GM23338 (cell line): ENCODE results near the gene DPYD. TPM values are rescaled to one million over a fixed set of nuclear protein-coding genes. Genes with fewer than 3 reads are reported as not detected.

Source experiments
- ATAC-seq: fragments of 200-7000 bp; cut with Tn5 transposase; 3 replicates; pipeline ENCODE4 v1.9.1; 2020
- DNase-seq: peaks from one replicate; pipeline ENCODE4 v3.0.0-alpha.2; 2015; ENCODE audit warnings: low spot score
- H2AFZ ChIP-seq: fragments of 200-600 bp; sonication (generic); 2 replicates; pipeline ENCODE4 v1.8.0; 2016; ENCODE audit warnings: antibody characterized with exemption, mild to moderate bottlenecking, moderate library complexity
- H3F3A ChIP-seq: fragments of 200-600 bp; sonication (generic); replicated peaks from 2 replicates; pipeline ENCODE4 v1.8.0; 2017; ENCODE audit warnings: antibody characterized with exemption, mixed run types, low read depth
- H3K27ac ChIP-seq: fragments of 200-600 bp; sonication (generic); 2 replicates; pipeline ENCODE4 v1.6.1; 2016; ENCODE audit warnings: low read depth
- H3K27me3 ChIP-seq: fragments of 200-600 bp; sonication (generic); 2 replicates; pipeline ENCODE4 v1.8.0; 2016; ENCODE audit warnings: mild to moderate bottlenecking, mixed run types, moderate library complexity; ENCODE audit not compliant: insufficient read depth
- H3K36me3 ChIP-seq: fragments of 200-600 bp; sonication (generic); 2 replicates; pipeline ENCODE4 v1.8.0; 2016; ENCODE audit warnings: mild to moderate bottlenecking; ENCODE audit not compliant: insufficient read depth
- H3K4me1 ChIP-seq: fragments of 200-600 bp; sonication (generic); 2 replicates; pipeline ENCODE4 v1.8.0; 2016; ENCODE audit warnings: mild to moderate bottlenecking, moderate library complexity; ENCODE audit not compliant: insufficient read depth
- H3K4me2 ChIP-seq: fragments of 200-600 bp; sonication (generic); 2 replicates; pipeline ENCODE4 v1.7.1; 2017; ENCODE audit warnings: mixed run types
- H3K4me3 ChIP-seq: fragments of 200-600 bp; sonication (generic); 2 replicates; pipeline ENCODE4 v1.6.1; 2016; ENCODE audit warnings: mixed run types
- H3K79me2 ChIP-seq: fragments of 200-600 bp; sonication (generic); replicated peaks from 2 replicates; pipeline ENCODE4 v1.8.0; 2017; ENCODE audit warnings: mild to moderate bottlenecking; ENCODE audit not compliant: insufficient read depth
- H3K9me2 ChIP-seq: fragments of 200-600 bp; sonication (generic); 2 replicates; pipeline ENCODE4 v1.8.0; 2017; ENCODE audit not compliant: insufficient read depth
- H4K20me1 ChIP-seq: fragments of 200-600 bp; sonication (generic); replicated peaks from 2 replicates; pipeline ENCODE4 v1.8.0; 2017; ENCODE audit warnings: mild to moderate bottlenecking; ENCODE audit not compliant: insufficient read depth
- H3K27ac Mint-ChIP-seq: 2 replicates; pipeline ENCODE4 v1.8.0; 2020; ENCODE audit warnings: inconsistent platforms, mild to moderate bottlenecking, moderate library complexity, mixed read lengths
- H3K27me3 Mint-ChIP-seq: 3 replicates; pipeline ENCODE4 v1.8.0; 2022; ENCODE audit warnings: low read depth, mild to moderate bottlenecking, moderate library complexity, mixed read lengths, inconsistent platforms; ENCODE audit not compliant: insufficient read depth, poor library complexity
- H3K36me3 Mint-ChIP-seq: 3 replicates; pipeline ENCODE4 v1.8.0; 2021; ENCODE audit warnings: low read depth, mild to moderate bottlenecking, inconsistent platforms, moderate library complexity, mixed read lengths
- H3K4me1 Mint-ChIP-seq: 3 replicates; pipeline ENCODE4 v1.8.0; 2020; ENCODE audit warnings: mild to moderate bottlenecking, inconsistent platforms, mixed read lengths
- H3K4me3 Mint-ChIP-seq: 3 replicates; pipeline ENCODE4 v1.8.0; 2021; ENCODE audit warnings: moderate library complexity, mild to moderate bottlenecking, inconsistent platforms, mixed read lengths
- H3K9me3 Mint-ChIP-seq: 3 replicates; pipeline ENCODE4 v1.8.0; 2020; ENCODE audit warnings: moderate library complexity, mild to moderate bottlenecking, inconsistent platforms, mixed read lengths
- CREB1 ChIP-seq: fragments of 250-450 bp; sonication (Bioruptor Pico); IDR thresholded peaks from 2 replicates; pipeline ENCODE4 v1.5.0; 2020; ENCODE audit warnings: low read depth, mild to moderate bottlenecking, moderate library complexity
- EZH2 ChIP-seq: fragments of 200-600 bp; sonication (generic); IDR thresholded peaks from one replicate; pipeline ENCODE4 v1.8.0; 2017; ENCODE audit warnings: antibody characterized with exemption, mild to moderate bottlenecking, low read depth; ENCODE audit not compliant: unreplicated experiment
- EZH2phosphoT487 ChIP-seq: fragments of 200-600 bp; sonication (generic); IDR thresholded peaks from one replicate; pipeline ENCODE4 v1.8.1; 2018; ENCODE audit warnings: antibody characterized with exemption; ENCODE audit not compliant: unreplicated experiment
- JUNB ChIP-seq: IDR thresholded peaks from one replicate; pipeline ENCODE4 v1.6.1; 2016; ENCODE audit warnings: antibody characterized with exemption; ENCODE audit not compliant: unreplicated experiment
- NANOG ChIP-seq: IDR thresholded peaks from 2 replicates; pipeline ENCODE4 v1.6.1; 2016; ENCODE audit warnings: antibody characterized with exemption, borderline replicate concordance
- ZNF114 ChIP-seq: fragments of 250-450 bp; sonication (Bioruptor Pico); IDR thresholded peaks from 2 replicates; pipeline ENCODE4 v1.5.0; 2020; ENCODE audit warnings: mild to moderate bottlenecking, moderate library complexity
- polyA plus RNA-seq: library from polyadenylated mRNA; unstranded; fragments of >200 nt; fragmentation: Nextera tagmentation; extraction: Ambion mirVana; gene quantifications from 2 replicates; pipeline ENCODE4 v1.2.1, GENCODE V29; 2016
- total RNA-seq: library from RNA; depleted of rRNA; stranded (reverse); fragments of >200 nt; shearing (Covaris generic); gene quantifications from 2 replicates; pipeline ENCODE4 v1.2.3, GENCODE V29; 2014
- TF ChIP-seq, protein P1 (sequence below), 2 experiments: fragments of 200-600 bp in 1 of 2; sonication (generic) in 1 of 2; conservative IDR thresholded peaks; 2 replicates each; pipeline versions ENCODE4 v1.5.1 to v1.6.1; 2016 to 2017; ENCODE audit warnings: antibody characterized with exemption in 2 of 2, low read depth in 2 of 2, mild to moderate bottlenecking in 2 of 2, moderate library complexity in 1 of 2
- TF ChIP-seq, protein P2 (sequence below): IDR thresholded peaks from 2 replicates; pipeline ENCODE4 v1.6.1; 2016; ENCODE audit warnings: antibody characterized with exemption

Gene DPYD
- total and polyA plus RNA-seq, 2 experiments from 2014 or later: 0.50 to 1.6 TPM

DNA sequence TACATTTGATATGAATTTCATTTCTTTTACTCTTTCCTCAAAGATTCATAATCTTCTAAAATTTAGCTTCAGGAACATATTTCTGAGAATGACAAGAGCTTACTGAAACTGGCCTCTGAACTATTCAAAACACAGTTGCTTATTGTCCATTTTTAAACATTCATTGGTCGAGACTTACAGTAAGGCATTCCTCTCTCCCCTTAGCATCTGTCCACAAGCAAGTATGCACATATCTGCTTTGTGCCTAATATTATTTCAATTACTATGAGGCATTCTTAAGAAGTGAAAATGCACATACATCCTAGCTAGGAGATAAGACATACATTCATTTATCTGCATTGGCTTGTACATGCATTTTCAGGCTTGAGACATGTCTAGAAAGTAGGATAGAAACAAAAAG lies 710.5 kb downstream of the DPYD start:
- DNase-seq: no peak
- Mint-ChIP-seq H3K36me3 (no peaks in the 10 kb centered on the region), H3K4me1 (no peaks in the 10 kb centered on the region), H3K27me3 (peaks cover 1% of the 10 kb centered on the region), H3K4me3 (no peak overlapping the region), H3K27ac (no peak overlapping the region), H3K9me3 (no peaks in the 10 kb centered on the region)
- no peaks in the 10 kb centered on the region for H3K27me3 ChIP-seq
- no peaks in the 10 kb centered on the region for H3K4me1 ChIP-seq
- H3K27ac ChIP-seq: no peak overlapping the region
- no peaks in the 10 kb centered on the region for H3F3A ChIP-seq
- H3K36me3 ChIP-seq: no peaks in the 10 kb centered on the region
- H2AFZ ChIP-seq: no peak overlapping the region
- H3K4me3 ChIP-seq: no peak overlapping the region
- no peak for ATAC-seq
- no peaks in the 10 kb centered on the region for H4K20me1 ChIP-seq
- no peaks in the 10 kb centered on the region for H3K9me2 ChIP-seq
- no peak overlapping the region for H3K4me2 ChIP-seq
- no peaks in the 10 kb centered on the region for H3K79me2 ChIP-seq
- TF ChIP-seq ZNF114 (CRISPR knock-in tag) (no peak), CREB1 (CRISPR knock-in tag) (no peak), NANOG (no peak), EZH2phosphoT487 (no peak), JUNB (no peak), EZH2 (no peak)
- TF ChIP-seq, protein P1, sequence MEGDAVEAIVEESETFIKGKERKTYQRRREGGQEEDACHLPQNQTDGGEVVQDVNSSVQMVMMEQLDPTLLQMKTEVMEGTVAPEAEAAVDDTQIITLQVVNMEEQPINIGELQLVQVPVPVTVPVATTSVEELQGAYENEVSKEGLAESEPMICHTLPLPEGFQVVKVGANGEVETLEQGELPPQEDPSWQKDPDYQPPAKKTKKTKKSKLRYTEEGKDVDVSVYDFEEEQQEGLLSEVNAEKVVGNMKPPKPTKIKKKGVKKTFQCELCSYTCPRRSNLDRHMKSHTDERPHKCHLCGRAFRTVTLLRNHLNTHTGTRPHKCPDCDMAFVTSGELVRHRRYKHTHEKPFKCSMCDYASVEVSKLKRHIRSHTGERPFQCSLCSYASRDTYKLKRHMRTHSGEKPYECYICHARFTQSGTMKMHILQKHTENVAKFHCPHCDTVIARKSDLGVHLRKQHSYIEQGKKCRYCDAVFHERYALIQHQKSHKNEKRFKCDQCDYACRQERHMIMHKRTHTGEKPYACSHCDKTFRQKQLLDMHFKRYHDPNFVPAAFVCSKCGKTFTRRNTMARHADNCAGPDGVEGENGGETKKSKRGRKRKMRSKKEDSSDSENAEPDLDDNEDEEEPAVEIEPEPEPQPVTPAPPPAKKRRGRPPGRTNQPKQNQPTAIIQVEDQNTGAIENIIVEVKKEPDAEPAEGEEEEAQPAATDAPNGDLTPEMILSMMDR (conservative IDR thresholded peaks at IDR 0.05; ENCODE audit: low read depth in 2 of 2): no peak
- TF ChIP-seq, protein P2, sequence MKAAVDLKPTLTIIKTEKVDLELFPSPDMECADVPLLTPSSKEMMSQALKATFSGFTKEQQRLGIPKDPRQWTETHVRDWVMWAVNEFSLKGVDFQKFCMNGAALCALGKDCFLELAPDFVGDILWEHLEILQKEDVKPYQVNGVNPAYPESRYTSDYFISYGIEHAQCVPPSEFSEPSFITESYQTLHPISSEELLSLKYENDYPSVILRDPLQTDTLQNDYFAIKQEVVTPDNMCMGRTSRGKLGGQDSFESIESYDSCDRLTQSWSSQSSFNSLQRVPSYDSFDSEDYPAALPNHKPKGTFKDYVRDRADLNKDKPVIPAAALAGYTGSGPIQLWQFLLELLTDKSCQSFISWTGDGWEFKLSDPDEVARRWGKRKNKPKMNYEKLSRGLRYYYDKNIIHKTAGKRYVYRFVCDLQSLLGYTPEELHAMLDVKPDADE: no peak

DNA sequence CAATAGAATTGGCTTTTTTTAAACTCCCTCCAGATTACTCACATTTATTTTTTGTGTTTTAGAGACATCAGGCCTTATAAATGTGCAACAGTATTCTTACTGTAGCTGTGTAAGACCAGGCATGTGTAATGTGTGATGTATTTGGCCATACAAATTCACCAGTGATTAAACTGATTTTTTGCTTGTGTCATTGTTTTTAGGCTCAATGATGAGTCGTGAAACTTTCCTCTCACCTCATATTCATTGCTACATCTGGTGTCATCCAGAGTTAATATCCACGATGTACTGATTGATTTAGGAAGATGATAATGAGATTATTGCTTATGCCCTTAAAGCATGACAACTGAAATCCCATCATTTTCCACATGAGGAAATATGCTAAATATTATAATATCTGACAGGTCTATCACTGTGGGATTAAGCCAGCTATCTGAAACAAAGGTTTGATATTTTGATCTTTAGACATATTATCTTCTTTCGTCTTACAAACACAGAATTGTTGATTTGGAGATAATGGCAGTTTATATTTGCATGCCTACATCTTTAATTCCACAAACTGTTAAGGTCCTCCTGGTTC lies 711.4 kb downstream of the DPYD start:
- H3K4me1 Mint-ChIP-seq: no peaks in the 10 kb centered on the region
- Histone ChIP-seq H2AFZ (no peak overlapping the region), H3K4me1 (no peaks in the 10 kb centered on the region), H3K27ac (no peak overlapping the region), H3F3A (no peaks in the 10 kb centered on the region), H3K4me2 (no peak overlapping the region), H3K79me2 (no peaks in the 10 kb centered on the region), H3K9me2 (no peaks in the 10 kb centered on the region), H3K4me3 (no peak overlapping the region), H3K27me3 (no peaks in the 10 kb centered on the region), H3K36me3 (no peaks in the 10 kb centered on the region), H4K20me1 (no peaks in the 10 kb centered on the region)
- H3K36me3 Mint-ChIP-seq: no peaks in the 10 kb centered on the region
- no peak for ATAC-seq
- H3K27me3 Mint-ChIP-seq: peaks cover 1% of the 10 kb centered on the region
- H3K27ac Mint-ChIP-seq: no peak overlapping the region
- TF ChIP-seq EZH2: no peak
- H3K9me3 Mint-ChIP-seq: no peaks in the 10 kb centered on the region
- H3K4me3 Mint-ChIP-seq: no peak overlapping the region
- no peak for DNase-seq
